HG02623 (cell line): Measurements from ENCODE around the gene MT2A.
A peak's percentile ranks its signal among the peaks of the same experiment; 100 is the strongest.

Experiments
- ATAC-seq: cut with Tn5 transposase; IDR thresholded peaks from one replicate; pipeline ENCODE4 v1.9.1; 2021; ENCODE audit warnings: moderate library complexity; ENCODE audit not compliant: unreplicated experiment

MT2A gene

GRCh38 chr16:56636616-56637413 lies 28.4 kb downstream of the MT2A start:
- no peak for ATAC-seq

- ATAC-seq, result no peak
Measured at GRCh38 chr16:56637814-56638750, 29.7 kb downstream of the MT2A start, which contains the start of gene MT1A. Gene MT1A (plus strand): TSS chr16:56638666. CDS start chr16:56638739, 73 bp downstream.

GRCh38 chr16:56639045-56639444 lies 30.7 kb downstream of the MT2A start:
- no peak for ATAC-seq

GRCh38 chr16:56640076-56640475 lies 31.7 kb downstream of the MT2A start:
- ATAC-seq, result no peak

GRCh38 chr16:56641166-56641565 lies 32.8 kb downstream of the MT2A start:
- ATAC-seq, result no peak

GRCh38 chr16:56643080-56643778 lies 34.8 kb downstream of the MT2A start:
- ATAC-seq, result peak; percentile 47

GRCh38 chr16:56643833-56644232 lies 35.4 kb downstream of the MT2A start:
- ATAC-seq, result no peak

GRCh38 chr16:56645311-56645710 lies 36.9 kb downstream of the MT2A start:
- no peak for ATAC-seq

GRCh38 chr16:56645838-56646237 lies 37.5 kb downstream of the MT2A start:
- ATAC-seq, result no peak

GRCh38 chr16:56647641-56648431 lies 39.5 kb downstream of the MT2A start:
- no peak for ATAC-seq

GRCh38 chr16:56649271-56649670 lies 40.9 kb downstream of the MT2A start:
- no peak for ATAC-seq

- no peak for ATAC-seq
Measured at GRCh38 chr16:56649820-56650219, 41.4 kb downstream of the MT2A start.

- ATAC-seq, result no peak
Measured at GRCh38 chr16:56651586-56651985, 43.2 kb downstream of the MT2A start, which contains the start of gene MT1B. Gene MT1B (plus strand): TSS chr16:56651886. CDS start chr16:56651954, 68 bp downstream.

- ATAC-seq, result no peak
Measured at GRCh38 chr16:56652600-56652999, 44.2 kb downstream of the MT2A start.

- no peak for ATAC-seq
Measured at GRCh38 chr16:56653218-56653617, 44.8 kb downstream of the MT2A start.

GRCh38 chr16:56657555-56658326 lies 49.4 kb downstream of the MT2A start, which contains the start of gene MT1F:
Gene MT1F (plus strand): TSS chr16:56657959. CDS start chr16:56658059, 100 bp downstream.
- no peak for ATAC-seq

GRCh38 chr16:56658327-56658875 lies 50.0 kb downstream of the MT2A start:
- no peak for ATAC-seq
